Gastrocnemius medialis (tissue), 4 donors: Measurements from ENCODE around the gene CCL4L2.
"Not testable (repeated sequence)": the region's sequence is repeated elsewhere in the genome, so short reads cannot be mapped to it uniquely, and the experiment has no call there.

ENCODE experiments used
- POLR2A ChIP-seq, 2 donors: fragments of 450-650 bp; IDR thresholded peaks; one replicate each; pipeline ENCODE4 v1.6.1; 2017; ENCODE audit warnings: antibody characterized with exemption in 2 of 2, mild to moderate bottlenecking in 2 of 2, moderate library complexity in 2 of 2
- TF ChIP-seq, protein P1 (sequence below), 5 experiments: fragments of 450-650 bp in 3 of 5; fragments of 200-600 bp in 2 of 5; sonication (generic) in 2 of 5; IDR thresholded peaks in 4 of 5; conservative IDR thresholded peaks in 1 of 5; 1 replicate in 4 of 5; 2 replicates in 1 of 5; pipeline ENCODE4 v1.5.1; 2016 to 2019; ENCODE audit warnings: antibody characterized with exemption in 5 of 5, mild to moderate bottlenecking in 3 of 5, moderate library complexity in 3 of 5

DNA sequence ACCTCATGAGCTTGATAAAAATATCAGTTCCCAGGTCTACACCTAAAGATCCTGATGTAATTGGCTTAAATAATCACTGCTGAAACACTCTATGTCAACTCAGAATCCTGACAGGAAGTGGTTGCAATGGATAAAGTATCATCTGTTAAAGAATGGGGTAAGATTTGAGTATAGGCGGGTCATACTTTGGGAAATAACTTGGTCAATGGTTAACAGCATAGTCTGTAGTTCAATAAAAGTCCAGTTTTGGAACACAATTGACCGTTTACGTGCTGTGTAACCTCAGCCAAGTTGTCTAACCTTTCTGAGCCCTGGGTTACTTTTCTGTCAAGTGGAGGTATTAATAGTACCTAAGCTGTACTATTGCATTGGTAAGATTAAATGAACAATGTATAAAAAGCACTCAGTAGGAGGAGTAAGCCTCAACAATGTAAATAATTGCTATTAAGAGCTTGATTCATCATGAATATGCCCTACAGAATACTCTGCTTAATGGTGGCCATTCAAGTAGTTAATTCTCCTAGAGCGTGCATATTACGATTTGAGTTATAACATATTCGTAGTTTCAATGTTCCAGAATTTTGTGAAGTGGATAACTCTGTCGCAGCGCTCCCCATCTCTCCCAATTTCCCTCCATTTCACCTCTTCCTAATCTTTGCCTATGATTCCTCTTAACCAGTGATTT, 16.6 kb upstream of the CCL4L2 start:
- TF ChIP-seq, protein P1, sequence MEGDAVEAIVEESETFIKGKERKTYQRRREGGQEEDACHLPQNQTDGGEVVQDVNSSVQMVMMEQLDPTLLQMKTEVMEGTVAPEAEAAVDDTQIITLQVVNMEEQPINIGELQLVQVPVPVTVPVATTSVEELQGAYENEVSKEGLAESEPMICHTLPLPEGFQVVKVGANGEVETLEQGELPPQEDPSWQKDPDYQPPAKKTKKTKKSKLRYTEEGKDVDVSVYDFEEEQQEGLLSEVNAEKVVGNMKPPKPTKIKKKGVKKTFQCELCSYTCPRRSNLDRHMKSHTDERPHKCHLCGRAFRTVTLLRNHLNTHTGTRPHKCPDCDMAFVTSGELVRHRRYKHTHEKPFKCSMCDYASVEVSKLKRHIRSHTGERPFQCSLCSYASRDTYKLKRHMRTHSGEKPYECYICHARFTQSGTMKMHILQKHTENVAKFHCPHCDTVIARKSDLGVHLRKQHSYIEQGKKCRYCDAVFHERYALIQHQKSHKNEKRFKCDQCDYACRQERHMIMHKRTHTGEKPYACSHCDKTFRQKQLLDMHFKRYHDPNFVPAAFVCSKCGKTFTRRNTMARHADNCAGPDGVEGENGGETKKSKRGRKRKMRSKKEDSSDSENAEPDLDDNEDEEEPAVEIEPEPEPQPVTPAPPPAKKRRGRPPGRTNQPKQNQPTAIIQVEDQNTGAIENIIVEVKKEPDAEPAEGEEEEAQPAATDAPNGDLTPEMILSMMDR (IDR thresholded peaks at IDR 0.05 in 4 of 5, conservative IDR thresholded peaks at IDR 0.05 in 1 of 5), result not testable (repeated sequence)
- not testable (repeated sequence) for TF ChIP-seq POLR2A (IDR thresholded peaks at IDR 0.05)
